IPS-15b (cell line): ENCODE results near the gene AP4B1.

Experiments
- H3K27me3 ChIP-seq: one replicate; pipeline ENCODE4 v1.6.1; 2013; ENCODE audit warnings: low read length; ENCODE audit not compliant: control insufficient read depth, insufficient read depth
- H3K36me3 ChIP-seq: one replicate; pipeline ENCODE4 v1.6.1; 2013; ENCODE audit warnings: low read length; ENCODE audit not compliant: control insufficient read depth, insufficient read depth
- H3K4me1 ChIP-seq: one replicate; pipeline ENCODE4 v1.6.1; 2013; ENCODE audit warnings: mild to moderate bottlenecking, low read length; ENCODE audit not compliant: control insufficient read depth, insufficient read depth
- H3K4me3 ChIP-seq: one replicate; pipeline ENCODE4 v1.5.1; 2013; ENCODE audit warnings: low read depth, low read length
- H3K9ac ChIP-seq: one replicate; pipeline ENCODE4 v1.6.1; 2013; ENCODE audit warnings: low read depth, mild to moderate bottlenecking, low read length
- H3K9me3 ChIP-seq: one replicate; pipeline ENCODE4 v1.6.1; 2013; ENCODE audit warnings: mild to moderate bottlenecking, low read length; ENCODE audit not compliant: control insufficient read depth, insufficient read depth

AP4B1 gene

DNA sequence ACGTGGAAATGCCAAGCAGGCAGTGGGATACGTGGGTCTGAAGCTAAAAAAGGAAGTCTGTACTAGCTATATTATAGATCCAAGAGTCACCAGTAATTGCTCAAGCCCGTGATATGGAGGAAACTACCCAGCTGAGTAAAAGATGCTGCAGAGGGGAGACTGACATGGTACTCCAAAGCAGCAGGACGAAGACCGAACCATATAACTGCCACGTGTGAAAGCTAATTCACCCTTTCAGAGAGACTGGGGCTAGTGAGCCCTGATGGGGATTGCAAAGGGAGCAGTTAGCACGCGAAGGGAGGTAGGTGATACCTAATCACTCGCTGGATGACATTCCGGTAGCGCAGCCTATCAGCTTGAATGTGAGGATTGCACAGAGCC lies 316 bp downstream of the AP4B1 start:
- H3K36me3 ChIP-seq, result peaks cover 3% of the 10 kb centered on the region
- H3K9ac ChIP-seq, result peak overlapping the region; percentile 57
- H3K9me3 ChIP-seq, result no peaks in the 10 kb centered on the region
- H3K27me3 ChIP-seq, result no peaks in the 10 kb centered on the region
- no peaks in the 10 kb centered on the region for H3K4me1 ChIP-seq
- peak overlapping the region; percentile 89 for H3K4me3 ChIP-seq

DNA sequence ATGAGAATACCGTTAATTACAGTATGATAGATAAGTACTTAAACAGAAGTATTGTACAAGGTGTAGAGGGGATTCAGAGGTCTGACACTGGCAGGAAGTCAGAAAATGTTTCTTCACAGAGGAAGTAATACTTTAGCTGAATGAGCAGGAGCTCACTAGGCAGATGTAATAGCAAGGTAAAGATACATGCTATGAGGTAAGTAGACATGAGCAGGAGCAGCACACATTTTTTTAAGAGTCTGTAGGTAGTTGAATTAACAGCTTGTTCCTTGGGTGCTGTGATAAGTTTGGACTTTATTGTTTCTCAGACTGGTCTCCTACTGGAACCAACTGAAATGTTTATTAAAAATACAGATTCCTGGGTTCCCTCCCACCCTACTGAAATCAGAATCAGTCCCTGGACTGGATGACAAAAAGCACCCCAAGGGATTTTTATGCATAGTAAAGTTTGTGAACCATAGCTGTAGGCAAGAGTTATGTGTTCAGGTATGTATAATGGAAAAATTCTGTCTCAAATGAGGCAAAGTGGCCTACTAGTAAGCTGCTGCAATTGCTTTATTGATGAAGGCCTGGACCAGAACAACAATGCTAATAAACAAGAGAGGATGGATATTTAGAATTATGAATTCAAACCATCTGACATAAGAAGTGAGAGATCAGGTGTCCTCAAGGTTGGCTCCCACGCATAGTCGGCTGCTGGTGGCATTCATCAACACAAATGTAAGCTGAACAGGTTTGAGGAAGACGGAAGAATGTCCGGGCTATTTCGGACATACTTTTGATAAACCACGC lies 902 bp downstream of the AP4B1 start:
- Histone ChIP-seq H3K4me1 (no peaks in the 10 kb centered on the region), H3K9me3 (no peaks in the 10 kb centered on the region), H3K4me3 (peak overlapping the region; percentile 89), H3K9ac (no peak overlapping the region), H3K36me3 (peaks cover 3% of the 10 kb centered on the region), H3K27me3 (no peaks in the 10 kb centered on the region)

GRCh38 chr1:113901191-113901590 lies 3.4 kb downstream of the AP4B1 start:
- Histone ChIP-seq H3K9me3 (no peaks in the 10 kb centered on the region), H3K27me3 (no peaks in the 10 kb centered on the region), H3K36me3 (peaks cover 8% of the 10 kb centered on the region), H3K4me1 (no peaks in the 10 kb centered on the region), H3K9ac (no peak overlapping the region), H3K4me3 (no peak overlapping the region)

DNA sequence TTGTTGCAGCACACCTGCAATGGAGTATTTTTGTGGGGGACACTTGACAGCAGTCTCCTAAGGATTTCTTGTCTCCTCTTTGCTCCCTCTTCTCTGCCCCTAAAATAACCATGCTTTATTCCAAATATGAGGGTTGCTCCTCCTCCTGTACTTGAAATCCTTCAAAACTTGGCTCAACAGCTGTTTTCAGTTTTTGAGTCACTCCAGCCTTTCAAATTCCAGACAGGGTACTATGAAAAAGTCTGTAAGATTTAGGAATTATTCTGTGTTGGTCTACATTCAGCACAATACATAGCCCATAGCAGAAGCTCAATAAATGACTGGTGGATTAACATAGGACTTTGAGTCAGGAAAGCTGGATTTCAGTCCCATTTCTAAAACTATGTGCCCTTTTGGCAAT lies 5.5 kb downstream of the AP4B1 start:
- H3K9me3 ChIP-seq, result no peaks in the 10 kb centered on the region
- peaks cover 8% of the 10 kb centered on the region for H3K36me3 ChIP-seq
- H3K4me1 ChIP-seq, result no peaks in the 10 kb centered on the region
- H3K9ac ChIP-seq, result no peak overlapping the region
- no peaks in the 10 kb centered on the region for H3K27me3 ChIP-seq
- H3K4me3 ChIP-seq, result no peak overlapping the region

DNA sequence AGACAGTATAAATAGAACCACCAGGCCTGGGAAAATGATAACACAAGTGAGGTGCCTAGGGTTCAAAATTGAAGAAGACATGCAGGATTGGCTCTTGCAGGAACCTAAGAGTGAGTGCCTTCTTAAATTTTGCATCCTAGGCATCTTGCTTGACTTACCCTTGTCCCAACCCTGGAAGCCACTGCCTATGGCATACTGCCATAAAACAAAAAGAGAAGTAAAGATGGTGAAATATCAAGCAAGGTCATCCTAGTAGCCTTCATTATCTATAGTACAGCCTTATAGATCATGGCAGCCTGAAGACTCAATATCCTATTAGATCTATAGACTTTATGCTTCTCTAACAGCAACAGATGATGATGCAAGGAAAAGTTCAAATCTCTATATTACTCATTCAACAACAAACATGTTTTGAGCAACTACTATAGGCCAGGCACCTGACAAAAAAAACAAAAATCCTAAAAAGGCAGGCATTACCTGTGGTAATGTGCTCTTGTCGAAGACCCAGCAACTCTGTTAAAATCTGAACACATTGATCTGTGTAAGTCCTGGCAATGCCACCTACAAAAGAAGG lies 6.3 kb downstream of the AP4B1 start:
- Histone ChIP-seq H3K9ac (no peak overlapping the region), H3K36me3 (peaks cover 8% of the 10 kb centered on the region)

DNA sequence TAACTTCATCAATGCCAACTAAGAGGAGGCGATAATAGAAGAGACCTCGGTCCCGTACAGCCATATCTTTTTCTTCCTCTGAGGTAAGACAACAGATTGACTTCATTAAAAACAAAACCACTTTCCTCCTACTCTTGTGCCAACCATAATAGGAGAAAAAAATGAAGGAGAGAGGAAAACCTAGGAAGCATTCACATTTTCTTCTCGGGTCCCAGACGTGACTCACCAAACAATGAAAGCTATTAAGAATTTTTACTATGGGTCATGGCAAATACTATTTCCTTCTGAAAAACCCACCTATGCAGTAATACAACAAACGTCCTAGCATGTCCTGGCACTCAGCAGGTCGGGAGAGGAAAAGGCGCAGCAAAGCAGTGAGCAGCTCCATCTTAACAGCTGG lies 8.6 kb downstream of the AP4B1 start:
- no peak overlapping the region for H3K4me3 ChIP-seq
- H3K9me3 ChIP-seq, result no peaks in the 10 kb centered on the region
- H3K27me3 ChIP-seq, result no peaks in the 10 kb centered on the region
- H3K9ac ChIP-seq, result no peak overlapping the region
- H3K36me3 ChIP-seq, result peaks cover 5% of the 10 kb centered on the region
- H3K4me1 ChIP-seq, result no peaks in the 10 kb centered on the region

More for the DNA sequence above, 6.3 kb downstream of the AP4B1 start:
- Histone ChIP-seq H3K9me3 (no peaks in the 10 kb centered on the region), H3K4me3 (no peak overlapping the region), H3K4me1 (no peaks in the 10 kb centered on the region), H3K27me3 (no peaks in the 10 kb centered on the region)

GRCh38 chr1:113895098-113895497 lies 9.5 kb downstream of the AP4B1 start:
- no peaks in the 10 kb centered on the region for H3K4me1 ChIP-seq
- no peak overlapping the region for H3K9ac ChIP-seq
- no peaks in the 10 kb centered on the region for H3K9me3 ChIP-seq
- peaks cover 5% of the 10 kb centered on the region for H3K36me3 ChIP-seq
- no peaks in the 10 kb centered on the region for H3K27me3 ChIP-seq
- H3K4me3 ChIP-seq, result no peak overlapping the region

GRCh38 chr1:113893267-113893666 lies 11.3 kb downstream of the AP4B1 start:
- Histone ChIP-seq H3K27me3 (no peaks in the 10 kb centered on the region), H3K9me3 (no peaks in the 10 kb centered on the region), H3K4me1 (no peaks in the 10 kb centered on the region), H3K36me3 (peaks cover 5% of the 10 kb centered on the region), H3K9ac (no peak overlapping the region), H3K4me3 (no peak overlapping the region)

DNA sequence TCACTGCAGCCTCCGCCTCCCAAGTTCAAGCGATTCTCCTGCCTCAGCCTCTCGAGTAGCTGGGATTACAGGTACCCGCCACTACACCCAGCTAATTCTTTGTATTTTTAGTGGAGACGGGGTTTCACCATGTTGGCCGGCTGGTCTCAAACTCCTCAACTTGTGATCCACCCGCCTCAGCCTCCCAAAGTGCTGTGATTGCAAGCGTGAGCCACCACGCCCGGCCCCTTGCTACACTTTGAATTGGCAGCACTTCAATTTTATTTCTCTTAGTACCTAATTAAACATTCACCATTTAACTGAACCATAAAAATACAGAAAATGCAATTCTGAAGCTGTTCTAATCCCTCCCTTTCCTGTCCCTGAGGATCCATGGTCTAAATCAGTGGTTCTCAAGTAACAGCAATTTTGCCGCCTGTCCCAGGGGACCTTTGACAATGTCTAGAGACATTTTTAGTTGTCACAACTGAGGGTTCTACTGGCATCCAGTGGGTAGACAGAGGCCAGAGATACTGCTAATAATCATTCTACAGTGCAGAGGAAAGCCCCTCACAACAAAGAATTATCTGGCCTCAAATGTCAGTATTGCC lies 12.9 kb downstream of the AP4B1 start:
- H3K36me3 ChIP-seq, result no peaks in the 10 kb centered on the region
- H3K27me3 ChIP-seq, result no peaks in the 10 kb centered on the region
- H3K9me3 ChIP-seq, result no peaks in the 10 kb centered on the region
- no peaks in the 10 kb centered on the region for H3K4me1 ChIP-seq
- H3K4me3 ChIP-seq, result no peak overlapping the region
- no peak overlapping the region for H3K9ac ChIP-seq

GRCh38 chr1:113890816-113891215 lies 13.8 kb downstream of the AP4B1 start:
- H3K4me3 ChIP-seq, result no peak overlapping the region

GRCh38 chr1:113887402-113888175 lies 17.0 kb downstream of the AP4B1 start, which contains the start of gene BCL2L15:
TSS of gene BCL2L15 (minus strand) at chr1:113887581. CDS start at chr1:113887375, 206 bp downstream.
- H3K36me3 ChIP-seq, result no peaks in the 10 kb centered on the region
- H3K9me3 ChIP-seq, result no peaks in the 10 kb centered on the region
- no peaks in the 10 kb centered on the region for H3K4me1 ChIP-seq
- no peak within 1 kb of the TSS for H3K4me3 ChIP-seq
- no peak within 1 kb of the TSS for H3K9ac ChIP-seq
- no peaks in the 10 kb centered on the region for H3K27me3 ChIP-seq

More at GRCh38 chr1:113890816-113891215, 13.8 kb downstream of the AP4B1 start:
- Histone ChIP-seq H3K27me3 (no peaks in the 10 kb centered on the region), H3K36me3 (no peaks in the 10 kb centered on the region), H3K9me3 (no peaks in the 10 kb centered on the region), H3K9ac (no peak overlapping the region), H3K4me1 (no peaks in the 10 kb centered on the region)
